K562 (cell line): ENCODE results near the gene SERTAD3. TPM values are rescaled to one million over a fixed set of nuclear protein-coding genes. Genes with fewer than 3 reads are reported as not detected.

Experiments
- ARID4B ChIP-seq: sonication (generic); formaldehyde crosslinking; IDR thresholded peaks from 2 replicates; pipeline ENCODE4 v1.8.0; 2022; ENCODE audit warnings: mild to moderate bottlenecking, missing genetic modification reagents
- ETS1 ChIP-seq: conservative IDR thresholded peaks from 2 replicates; pipeline ENCODE4 v1.6.1; 2011; ENCODE audit warnings: low read depth, mild to moderate bottlenecking, low read length; ENCODE audit not compliant: control insufficient read depth
- FOSL1 ChIP-seq: fragments of 200-800 bp; sonication (Bioruptor generic); conservative IDR thresholded peaks from 2 replicates; pipeline ENCODE4 v1.6.1; 2016; ENCODE audit warnings: missing genetic modification characterization, missing compliant biosample characterization
- NONO ChIP-seq, 2 experiments: fragments of 200-400 bp in 1 of 2; fragments of 450-650 bp in 1 of 2; formaldehyde crosslinking in 1 of 2; IDR thresholded peaks; 2 replicates each; pipeline ENCODE4 v1.6.1; 2017; ENCODE audit warnings: low read depth in 2 of 2, mild to moderate bottlenecking in 2 of 2, moderate library complexity in 2 of 2, low read length in 1 of 2
- NRF1 ChIP-seq, 2 experiments: fragments of 450-650 bp; IDR thresholded peaks in 1 of 2; conservative IDR thresholded peaks in 1 of 2; 2 replicates each; pipeline ENCODE4 v1.6.1; 2014; ENCODE audit warnings: mild to moderate bottlenecking in 2 of 2
- PATZ1 ChIP-seq: fragments of 250-450 bp; sonication (Bioruptor Pico); IDR thresholded peaks from 2 replicates; pipeline ENCODE4 v1.5.0; 2020; ENCODE audit warnings: mild to moderate bottlenecking, borderline replicate concordance
- SMAD4 ChIP-seq: fragments of 250-450 bp; sonication (Bioruptor Pico); conservative IDR thresholded peaks from 2 replicates; pipeline ENCODE4 v1.8.0; 2021; ENCODE audit warnings: inconsistent platforms, mild to moderate bottlenecking, moderate library complexity
- TAF7 ChIP-seq: fragments of 450-650 bp; IDR thresholded peaks from 2 replicates; pipeline ENCODE4 v1.6.1; 2016; ENCODE audit warnings: missing genetic modification characterization, missing compliant biosample characterization
- ZNF165 ChIP-seq: fragments of 250-450 bp; sonication (Bioruptor Pico); IDR thresholded peaks from 2 replicates; pipeline ENCODE4 v1.4.0; 2020; ENCODE audit warnings: borderline replicate concordance
- ZNF609 ChIP-seq: sonication (generic); formaldehyde crosslinking; IDR thresholded peaks from 2 replicates; pipeline ENCODE4 v1.8.1; 2023; ENCODE audit warnings: missing genetic modification reagents, mild to moderate bottlenecking, borderline replicate concordance
- polyA plus RNA-seq, 8 experiments: library from polyadenylated mRNA; depleted of rRNA in 4 of 8; stranded (reverse) in 5 of 8; unstranded in 3 of 8; fragments of >200 nt; fragmentation: Nextera tagmentation in 2 of 8; fragmentation: Illumina TruSeq in 1 of 8; extraction: Ambion mirVana in 2 of 8; extraction: Trizol in 1 of 8; gene quantifications; 2 replicates each; pipeline versions ENCODE4 v1.2.1 to v1.2.3, GENCODE V29; 2011 to 2014; ENCODE audit warnings: inconsistent platforms in 1 of 8, missing spikeins in 1 of 8
- total RNA-seq, 7 experiments: library from RNA; depleted of rRNA in 6 of 7; stranded (reverse); fragments of >200 nt in 6 of 7; fragmentation: Illumina TruSeq in 2 of 7; extraction: Trizol in 2 of 7; gene quantifications; 2 replicates each; pipeline versions ENCODE4 v1.2.1 to v1.2.3, GENCODE V29; 2011 to 2021; ENCODE audit warnings: low replicate concordance in 1 of 7

The SERTAD3 gene
- total and polyA plus RNA-seq, 9 of the 15 experiments (the other 6 are each of a cell fraction or from before 2014, with no cell fraction given): 5.4 to 28.9 (median 17.5) TPM

GRCh38 chr19:40443131-40443999 is 770 bp downstream of the SERTAD3 start (continued):
- TF ChIP-seq ZNF609 (CRISPR knock-in tag): peak; percentile 2; the same call in 1 of the 2 replicates
- peak in 1 of 2 experiments; percentile 58; a peak in 1 of 4 replicates for TF ChIP-seq NONO (IDR thresholded peaks at IDR 0.05; ENCODE audit: low read depth in 2 of 2, low read length in 1 of 2)
- 0 out of 2 replicates have a peak, but pooled peaks have one; percentile 58 for TF ChIP-seq ARID4B (CRISPR knock-in tag)
- TF ChIP-seq FOSL1 (tag): peak; percentile 39; the same call in 1 of the 2 replicates
- no peak for TF ChIP-seq PATZ1 (CRISPR knock-in tag)
- peak; percentile 95 for TF ChIP-seq ETS1
- TF ChIP-seq NRF1 (conservative IDR thresholded peaks at IDR 0.05 in 1 of 2, IDR thresholded peaks at IDR 0.05 in 1 of 2): peak; percentile 98
- no peak for TF ChIP-seq ZNF165 (CRISPR knock-in tag)
- TF ChIP-seq SMAD4 (CRISPR knock-in tag): peak; percentile 82
- TF ChIP-seq TAF7 (tag): 0 out of 2 replicates have a peak, but pooled peaks have one; percentile 5
